T-cell (primary cell): ENCODE results near the gene MOK. TPM values are rescaled to one million over a fixed set of nuclear protein-coding genes. Genes with fewer than 3 reads are reported as not detected.

ENCODE experiments used
- ATAC-seq, 4 experiments: fragments of 200-7000 bp in 3 of 4; fragments of 150-1000 bp in 1 of 4; cut with Tn5 transposase; replicated peaks in 1 of 4; 1 replicate in 3 of 4; 2 replicates in 1 of 4; pipeline ENCODE4 v1.10.0; 2021; ENCODE audit warnings: moderate library complexity in 3 of 4, mild to moderate bottlenecking in 2 of 4, moderate number of reproducible peaks in 1 of 4
- CTCF ChIA-PET, 2 donors: fragments of 300-600 bp; sonication (Branson Sonifier 250); formaldehyde crosslinking; loops; one replicate each; lab custom pipeline; 2022; ENCODE audit warnings: antibody characterized with exemption in 2 of 2; lab: Charles Lee
- POLR2A ChIA-PET, 2 donors: fragments of 300-600 bp; sonication (Branson Sonifier 250); formaldehyde crosslinking; loops; one replicate each; lab custom pipeline; 2022; ENCODE audit warnings: antibody characterized with exemption in 2 of 2; lab: Charles Lee
- DNase-seq, 35 experiments: peaks; one replicate each; pipeline versions ENCODE4 v3.0.0 to v3.0.0-alpha.2; 2013 to 2023
- H3K27ac ChIP-seq: one replicate; pipeline ENCODE4 v1.5.1; 2013; ENCODE audit warnings: low read length
- H3K27me3 ChIP-seq, 2 experiments: replicated peaks in 1 of 2; 1 replicate in 1 of 2; 2 replicates in 1 of 2; pipeline versions ENCODE4 v1.6.1 to v1.7.0; 2013; ENCODE audit warnings: low read length in 1 of 2, mixed read lengths in 1 of 2; ENCODE audit not compliant: control insufficient read depth in 2 of 2, insufficient read depth in 2 of 2; ENCODE audit errors: extremely low read depth in 1 of 2
- H3K36me3 ChIP-seq, 2 donors: 1 replicate in 1 of 2; 2 replicates in 1 of 2; pipeline versions ENCODE4 v1.6.1 to v1.7.0; 2013; ENCODE audit warnings: low read length in 1 of 2; ENCODE audit not compliant: control insufficient read depth in 2 of 2, insufficient read depth in 1 of 2; ENCODE audit errors: extremely low read depth in 1 of 2
- H3K4me1 ChIP-seq, 2 experiments: 1 replicate in 1 of 2; 2 replicates in 1 of 2; pipeline versions ENCODE4 v1.6.1 to v1.7.0; 2013; ENCODE audit warnings: low read length in 2 of 2, mixed read lengths in 1 of 2; ENCODE audit not compliant: insufficient read depth in 2 of 2, control insufficient read depth in 1 of 2; ENCODE audit errors: extremely low read depth in 1 of 2
- H3K4me3 ChIP-seq, 2 donors: 1 replicate in 1 of 2; 2 replicates in 1 of 2; pipeline versions ENCODE4 v1.5.1 to v1.7.0; 2013; ENCODE audit warnings: mild to moderate bottlenecking in 2 of 2, low read length in 1 of 2, moderate library complexity in 1 of 2; ENCODE audit not compliant: control insufficient read depth in 1 of 2; ENCODE audit errors: extremely low read depth in 1 of 2
- H3K9me3 ChIP-seq: 2 replicates; pipeline ENCODE4 v1.7.0; 2013
- H3K27ac Mint-ChIP-seq, 2 donors: one replicate each; pipeline ENCODE4 v1.8.0; 2020 to 2021; ENCODE audit warnings: mild to moderate bottlenecking in 2 of 2, mixed read lengths in 2 of 2
- H3K27me3 Mint-ChIP-seq, 2 donors: one replicate each; pipeline ENCODE4 v1.8.0; 2021 to 2022; ENCODE audit warnings: mixed read lengths in 2 of 2
- H3K36me3 Mint-ChIP-seq: one replicate; pipeline ENCODE4 v1.8.0; 2021; ENCODE audit warnings: mixed read lengths
- H3K4me1 Mint-ChIP-seq, 3 donors: one replicate each; pipeline ENCODE4 v1.8.0; 2020 to 2022; ENCODE audit warnings: mixed read lengths in 3 of 3, mild to moderate bottlenecking in 1 of 3
- H3K4me3 Mint-ChIP-seq, 3 donors: one replicate each; pipeline ENCODE4 v1.8.0; 2020 to 2022; ENCODE audit warnings: mild to moderate bottlenecking in 3 of 3, mixed read lengths in 3 of 3, moderate library complexity in 3 of 3
- H3K9me3 Mint-ChIP-seq, 3 donors: one replicate each; pipeline ENCODE4 v1.8.0; 2020 to 2022; ENCODE audit warnings: mixed read lengths in 3 of 3
- WGBS: methylation state at CpG from one replicate; pipeline ENCODE4 v1.1.5; 2013; ENCODE audit warnings: missing lambda C conversion rate; ENCODE audit not compliant: insufficient coverage; 5-methylcytosine and 5-hydroxymethylcytosine counted together
- total RNA-seq, 35 experiments: library from RNA in 6 of 35; stranded (reverse) in 6 of 35; fragments of 120-200 nt in 1 of 35; gene quantifications; one replicate each; pipeline versions ENCODE4 v1.2.1 to v1.2.4 and lab custom pipeline; 2013 to 2026

The MOK gene
- total RNA-seq, 5 donors from 2014 or later (not counting 1 experiment from before 2014, with no cell fraction given) = 0.77 to 4.1 (median 1.9) TPM

- no peak overlapping the region for H3K27ac ChIP-seq
- no peak overlapping the region for H3K4me3 ChIP-seq
- no peaks in the 10 kb centered on the region for H3K9me3 Mint-ChIP-seq
- H3K4me1 ChIP-seq = no peaks in the 10 kb centered on the region
- no peak overlapping the region for H3K4me3 Mint-ChIP-seq
- H3K27ac Mint-ChIP-seq = no peak overlapping the region
- no peak for DNase-seq
- H3K27me3 ChIP-seq = peaks cover 0 to 5% of the 10 kb centered on the region in 2 experiments
- H3K9me3 ChIP-seq = no peaks in the 10 kb centered on the region
- no peaks in the 10 kb centered on the region for H3K4me1 Mint-ChIP-seq
- no peaks in the 10 kb centered on the region for H3K36me3 ChIP-seq
- no peak for ATAC-seq
- WGBS = 91% methylated on average over 23 of the region's 33 CpGs
- no peaks in the 10 kb centered on the region for H3K27me3 Mint-ChIP-seq
- H3K36me3 Mint-ChIP-seq = peaks cover 2% of the 10 kb centered on the region
- CTCF ChIA-PET = interaction anchor here in 1 of 2 donors (1.2 kb wide), 1 partner anchor 16 kb away, joined by 3 read pairs; no protein-coding TSS in a partner anchor
- POLR2A ChIA-PET = no interaction called here
These were observed 7.4 kb downstream of the MOK start for GRCh38 chr14:102297436-102298170.

DNA sequence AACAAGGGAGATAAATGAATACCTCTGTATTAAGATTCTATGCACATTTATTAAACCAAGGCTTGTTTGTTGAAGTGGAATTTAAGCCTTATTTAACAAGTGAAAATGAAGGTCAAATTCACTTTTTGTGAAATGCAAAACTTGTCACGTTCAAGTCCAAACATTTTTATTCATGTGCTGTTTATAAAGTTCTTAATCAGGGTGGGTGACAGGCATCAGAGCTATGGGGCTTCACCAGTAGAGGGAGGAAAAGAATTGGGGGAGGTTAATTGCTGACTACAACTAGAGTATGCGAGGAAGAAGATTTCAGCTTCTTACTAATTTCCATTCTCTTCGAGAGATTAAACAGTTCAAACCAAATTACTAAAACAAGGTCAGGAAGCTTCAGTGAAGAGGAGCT is 9.7 kb downstream of the MOK start:
- Histone ChIP-seq H3K4me1 (no peaks in the 10 kb centered on the region), H3K36me3 (no peaks in the 10 kb centered on the region), H3K27me3 (peaks cover 0 to 5% of the 10 kb centered on the region in 2 experiments), H3K27ac (no peak overlapping the region), H3K9me3 (no peaks in the 10 kb centered on the region), H3K4me3 (no peak overlapping the region)
- ChIA-PET POLR2A (interaction anchor here in 1 of 2 donors (0.5 kb wide), 1 partner anchor 181 kb away, joined by 7 read pairs; no protein-coding TSS in a partner anchor), CTCF (interaction anchor here in 1 of 2 donors (0.6 to 1.1 kb wide), 2 partner anchors 19 to 26 kb away, joined by 3 to 4 read pairs; no protein-coding TSS in a partner anchor)
- Mint-ChIP-seq H3K27me3 (no peaks in the 10 kb centered on the region), H3K27ac (no peak overlapping the region), H3K4me1 (no peaks in the 10 kb centered on the region), H3K4me3 (no peak overlapping the region), H3K36me3 (peaks cover 2% of the 10 kb centered on the region), H3K9me3 (no peaks in the 10 kb centered on the region)
- DNase-seq (no peak), ATAC-seq (no peak)
- no CpG with 5 or more reads among the region's 3 CpGs for WGBS

GRCh38 chr14:102293781-102294180 is 11.2 kb downstream of the MOK start:
- Histone ChIP-seq H3K27me3 (no peaks in the 10 kb centered on the region), H3K9me3 (no peaks in the 10 kb centered on the region), H3K36me3 (no peaks in the 10 kb centered on the region), H3K27ac (no peak overlapping the region), H3K4me3 (no peak overlapping the region), H3K4me1 (no peaks in the 10 kb centered on the region)
- no peak for DNase-seq
- POLR2A ChIA-PET = no interaction called here
- Mint-ChIP-seq H3K4me3 (no peak overlapping the region), H3K36me3 (peaks cover 2% of the 10 kb centered on the region), H3K27me3 (no peaks in the 10 kb centered on the region), H3K4me1 (no peaks in the 10 kb centered on the region), H3K27ac (no peak overlapping the region), H3K9me3 (no peaks in the 10 kb centered on the region)
- 88% methylated on average over 2 of the region's 6 CpGs for WGBS
- CTCF ChIA-PET = no interaction called here
- ATAC-seq = no peak

GRCh38 chr14:102292441-102292840 is 12.5 kb downstream of the MOK start:
- Mint-ChIP-seq H3K4me3 (no peak overlapping the region), H3K4me1 (no peaks in the 10 kb centered on the region), H3K27ac (no peak overlapping the region), H3K36me3 (no peaks in the 10 kb centered on the region), H3K9me3 (no peaks in the 10 kb centered on the region), H3K27me3 (no peaks in the 10 kb centered on the region)
- Histone ChIP-seq H3K36me3 (no peaks in the 10 kb centered on the region), H3K4me3 (no peak overlapping the region), H3K27ac (no peak overlapping the region), H3K4me1 (no peaks in the 10 kb centered on the region), H3K9me3 (no peaks in the 10 kb centered on the region), H3K27me3 (no peaks in the 10 kb centered on the region)
- POLR2A ChIA-PET = no interaction called here
- ATAC-seq (no peak), DNase-seq (no peak)
- WGBS = no CpG with 5 or more reads among the region's 1 CpG
- CTCF ChIA-PET = no interaction called here

- Histone ChIP-seq H3K36me3 (no peaks in the 10 kb centered on the region), H3K4me3 (no peak overlapping the region), H3K9me3 (no peaks in the 10 kb centered on the region), H3K27me3 (no peaks in the 10 kb centered on the region), H3K4me1 (no peaks in the 10 kb centered on the region), H3K27ac (no peak overlapping the region)
- H3K27me3 Mint-ChIP-seq = no peaks in the 10 kb centered on the region
- no peak overlapping the region for H3K27ac Mint-ChIP-seq
- no peaks in the 10 kb centered on the region for H3K9me3 Mint-ChIP-seq
- ChIA-PET POLR2A (no interaction called here), CTCF (no interaction called here)
- ATAC-seq (no peak), DNase-seq (no peak)
- no peaks in the 10 kb centered on the region for H3K36me3 Mint-ChIP-seq
- no peak overlapping the region for H3K4me3 Mint-ChIP-seq
- WGBS = no CpG with 5 or more reads among the region's 2 CpGs
- no peaks in the 10 kb centered on the region for H3K4me1 Mint-ChIP-seq
These were observed 16.8 kb downstream of the MOK start for GRCh38 chr14:102288139-102288538.

- Mint-ChIP-seq H3K27me3 (no peaks in the 10 kb centered on the region), H3K4me3 (no peak overlapping the region)
- CTCF ChIA-PET = interaction anchor here in 1 of 2 donors (0.7 kb wide), 1 partner anchor 13 kb away, joined by 3 read pairs; no protein-coding TSS in a partner anchor
These were observed 19.9 kb downstream of the MOK start for GRCh38 chr14:102285106-102285505.

More at GRCh38 chr14:102285106-102285505, 19.9 kb downstream of the MOK start:
- no peaks in the 10 kb centered on the region for H3K27me3 ChIP-seq
- no peak overlapping the region for H3K4me3 ChIP-seq
- Mint-ChIP-seq H3K27ac (no peak overlapping the region), H3K9me3 (no peaks in the 10 kb centered on the region), H3K4me1 (no peaks in the 10 kb centered on the region), H3K36me3 (peaks cover 2% of the 10 kb centered on the region)
- H3K9me3 ChIP-seq = no peaks in the 10 kb centered on the region
- no peak overlapping the region for H3K27ac ChIP-seq
- no peaks in the 10 kb centered on the region for H3K4me1 ChIP-seq
- H3K36me3 ChIP-seq = no peaks in the 10 kb centered on the region
- ATAC-seq = no peak
- no peak for DNase-seq
- 89% methylated on average over 1 of the region's 2 CpGs for WGBS
- POLR2A ChIA-PET = no interaction called here
